IPS-20b (cell line): ENCODE results near the gene REM2.

Experiments used
- H3K27ac ChIP-seq: one replicate; pipeline ENCODE4 v1.5.1; 2013; ENCODE audit warnings: low read length
- H3K27me3 ChIP-seq: 2 replicates; pipeline ENCODE4 v1.6.1; 2013; ENCODE audit warnings: mild to moderate bottlenecking, low read length, inconsistent platforms; ENCODE audit not compliant: insufficient read depth
- H3K36me3 ChIP-seq: 2 replicates; pipeline ENCODE4 v1.6.1; 2013; ENCODE audit warnings: low read depth, mild to moderate bottlenecking, inconsistent platforms, low read length, moderate library complexity; ENCODE audit not compliant: insufficient read depth
- H3K4me1 ChIP-seq: 2 replicates; pipeline ENCODE4 v1.6.1; 2013; ENCODE audit warnings: mild to moderate bottlenecking, control low read depth, inconsistent platforms, low read length, moderate library complexity; ENCODE audit not compliant: insufficient read depth
- H3K4me3 ChIP-seq: 2 replicates; pipeline ENCODE4 v1.5.1; 2013; ENCODE audit warnings: mild to moderate bottlenecking, low read length, inconsistent platforms
- H3K9ac ChIP-seq: 2 replicates; pipeline ENCODE4 v1.6.1; 2013; ENCODE audit warnings: low read depth, mild to moderate bottlenecking, inconsistent platforms, low read length, moderate library complexity
- H3K9me3 ChIP-seq: 2 replicates; pipeline ENCODE4 v1.6.1; 2013; ENCODE audit warnings: mild to moderate bottlenecking, low read depth, low read length, inconsistent platforms; ENCODE audit not compliant: insufficient read depth

The REM2 gene

DNA sequence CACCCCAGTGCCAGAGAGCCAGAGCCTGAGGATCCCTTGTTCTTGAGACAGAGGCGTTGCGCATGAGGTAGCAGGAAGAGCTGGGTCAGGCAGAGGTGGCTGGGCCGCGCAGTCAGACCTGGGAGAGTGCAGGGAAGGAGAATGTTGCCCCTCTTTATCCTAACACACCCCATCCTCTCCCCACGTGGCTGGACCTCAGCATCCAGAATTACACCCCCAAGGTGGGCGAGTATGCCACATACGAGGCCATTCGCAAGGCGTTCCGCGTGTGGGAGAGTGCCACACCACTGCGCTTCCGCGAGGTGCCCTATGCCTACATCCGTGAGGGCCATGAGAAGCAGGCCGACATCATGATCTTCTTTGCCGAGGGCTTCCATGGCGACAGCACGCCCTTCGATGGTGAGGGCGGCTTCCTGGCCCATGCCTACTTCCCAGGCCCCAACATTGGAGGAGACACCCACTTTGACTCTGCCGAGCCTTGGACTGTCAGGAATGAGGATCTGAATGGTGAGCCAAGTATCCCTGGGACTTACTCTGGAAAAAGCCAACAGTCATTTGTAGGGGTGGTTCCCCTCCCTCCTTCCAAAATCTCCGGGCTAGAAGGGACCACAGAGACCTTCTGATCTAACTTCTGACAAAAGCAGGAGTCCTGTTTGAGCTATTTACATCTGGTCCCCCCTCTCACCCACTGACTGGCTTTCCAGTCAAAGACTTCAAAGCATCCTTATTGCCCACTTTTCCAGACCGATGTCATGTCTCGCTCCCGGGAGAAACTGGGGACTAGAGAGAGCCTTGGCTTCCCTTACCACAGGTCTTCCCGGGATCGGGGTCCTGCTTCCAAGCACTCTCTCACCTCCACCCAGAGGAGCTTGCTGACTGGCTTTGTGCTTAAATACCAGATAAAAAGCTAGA, 40.6 kb upstream of the REM2 start:
- Histone ChIP-seq H3K36me3 (peaks cover 44% of the 10 kb centered on the region), H3K27ac (no peak overlapping the region), H3K27me3 (peaks cover 7% of the 10 kb centered on the region; the same call in 1 of the 2 replicates), H3K4me1 (peaks cover 14% of the 10 kb centered on the region; the same call in 1 of the 2 replicates), H3K4me3 (no peak overlapping the region), H3K9ac (no peak overlapping the region), H3K9me3 (no peaks in the 10 kb centered on the region)

DNA sequence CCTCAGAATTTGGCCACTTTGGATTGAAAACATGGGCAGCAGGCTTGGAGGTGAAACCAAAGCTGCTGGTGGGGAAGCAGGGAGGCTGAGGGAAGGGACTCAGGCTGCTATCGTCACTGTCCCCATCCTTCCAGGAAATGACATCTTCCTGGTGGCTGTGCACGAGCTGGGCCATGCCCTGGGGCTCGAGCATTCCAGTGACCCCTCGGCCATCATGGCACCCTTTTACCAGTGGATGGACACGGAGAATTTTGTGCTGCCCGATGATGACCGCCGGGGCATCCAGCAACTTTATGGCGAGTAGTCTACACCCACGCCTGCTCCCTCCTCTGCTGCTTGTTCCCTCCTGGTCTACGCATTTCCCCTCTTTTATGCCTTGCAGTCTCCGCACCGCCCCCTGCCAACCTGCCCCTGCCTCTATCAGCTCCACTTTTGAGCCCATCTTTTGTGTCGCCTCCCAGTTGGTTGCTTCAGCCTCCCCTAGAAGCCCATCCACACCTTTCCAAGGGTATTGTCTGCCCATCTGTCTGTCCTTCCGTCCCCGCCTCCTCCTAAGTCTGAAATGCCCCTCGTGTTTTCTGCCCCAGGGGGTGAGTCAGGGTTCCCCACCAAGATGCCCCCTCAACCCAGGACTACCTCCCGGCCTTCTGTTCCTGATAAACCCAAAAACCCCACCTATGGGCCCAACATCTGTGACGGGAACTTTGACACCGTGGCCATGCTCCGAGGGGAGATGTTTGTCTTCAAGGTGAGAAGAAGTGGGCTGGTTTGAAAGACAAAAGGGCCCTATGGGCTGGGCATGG, 39.7 kb upstream of the REM2 start:
- H3K9me3 ChIP-seq: no peaks in the 10 kb centered on the region
- no peak overlapping the region for H3K9ac ChIP-seq
- H3K4me1 ChIP-seq: peaks cover 19% of the 10 kb centered on the region; the same call in 1 of the 2 replicates
- H3K36me3 ChIP-seq: peaks cover 44% of the 10 kb centered on the region
- H3K4me3 ChIP-seq: no peak overlapping the region
- no peak overlapping the region for H3K27ac ChIP-seq
- no peaks in the 10 kb centered on the region; the same call in 1 of the 2 replicates for H3K27me3 ChIP-seq

DNA sequence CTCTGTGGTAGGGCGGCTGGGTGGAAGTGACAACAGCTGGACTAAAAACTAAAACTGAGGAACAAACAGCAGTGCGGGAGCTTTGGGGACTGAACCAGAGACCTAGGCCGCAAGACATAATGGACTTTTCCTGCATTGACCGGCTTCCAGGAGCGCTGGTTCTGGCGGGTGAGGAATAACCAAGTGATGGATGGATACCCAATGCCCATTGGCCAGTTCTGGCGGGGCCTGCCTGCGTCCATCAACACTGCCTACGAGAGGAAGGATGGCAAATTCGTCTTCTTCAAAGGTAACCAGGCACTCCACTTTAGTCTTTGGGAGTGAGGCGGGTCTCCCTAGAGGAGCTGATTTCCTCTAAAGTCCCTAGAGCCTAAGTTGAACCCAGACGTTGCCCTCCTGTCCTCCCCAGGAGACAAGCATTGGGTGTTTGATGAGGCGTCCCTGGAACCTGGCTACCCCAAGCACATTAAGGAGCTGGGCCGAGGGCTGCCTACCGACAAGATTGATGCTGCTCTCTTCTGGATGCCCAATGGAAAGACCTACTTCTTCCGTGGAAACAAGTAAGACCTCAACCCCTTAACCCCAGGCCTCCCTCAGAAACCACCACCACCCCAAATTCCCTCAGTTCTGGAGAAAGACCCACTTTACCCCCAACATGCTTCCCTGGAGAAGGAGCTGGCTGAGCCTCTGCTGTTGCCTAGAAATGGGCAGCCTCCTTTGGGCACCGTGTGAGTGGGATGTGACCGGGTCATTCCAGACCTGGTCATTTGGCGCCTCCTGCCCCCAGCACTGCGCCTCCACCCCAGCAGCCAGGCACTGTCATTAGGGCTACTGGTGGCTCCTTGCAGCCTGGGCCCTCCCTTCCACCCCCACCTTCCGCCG, 38.6 kb upstream of the REM2 start:
- Histone ChIP-seq H3K9me3 (no peaks in the 10 kb centered on the region), H3K9ac (no peak overlapping the region), H3K27ac (no peak overlapping the region), H3K36me3 (peaks cover 44% of the 10 kb centered on the region), H3K4me3 (no peak overlapping the region), H3K4me1 (peaks cover 16% of the 10 kb centered on the region; the same call in 1 of the 2 replicates), H3K27me3 (no peaks in the 10 kb centered on the region)

DNA sequence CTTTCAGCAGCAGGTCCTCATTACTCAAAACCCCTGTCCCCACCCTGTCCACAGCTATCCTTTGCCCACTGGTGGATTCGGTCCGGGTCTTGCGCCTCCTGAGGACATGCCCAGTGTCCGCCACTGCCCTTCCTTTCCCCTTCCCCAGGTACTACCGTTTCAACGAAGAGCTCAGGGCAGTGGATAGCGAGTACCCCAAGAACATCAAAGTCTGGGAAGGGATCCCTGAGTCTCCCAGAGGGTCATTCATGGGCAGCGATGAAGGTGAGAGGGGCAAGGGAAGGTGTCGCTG, 38.0 kb upstream of the REM2 start:
- Histone ChIP-seq H3K4me1 (peaks cover 15% of the 10 kb centered on the region; the same call in 1 of the 2 replicates), H3K27ac (no peak overlapping the region), H3K36me3 (peaks cover 44% of the 10 kb centered on the region), H3K27me3 (no peaks in the 10 kb centered on the region), H3K4me3 (no peak overlapping the region), H3K9me3 (no peaks in the 10 kb centered on the region), H3K9ac (no peak overlapping the region)

DNA sequence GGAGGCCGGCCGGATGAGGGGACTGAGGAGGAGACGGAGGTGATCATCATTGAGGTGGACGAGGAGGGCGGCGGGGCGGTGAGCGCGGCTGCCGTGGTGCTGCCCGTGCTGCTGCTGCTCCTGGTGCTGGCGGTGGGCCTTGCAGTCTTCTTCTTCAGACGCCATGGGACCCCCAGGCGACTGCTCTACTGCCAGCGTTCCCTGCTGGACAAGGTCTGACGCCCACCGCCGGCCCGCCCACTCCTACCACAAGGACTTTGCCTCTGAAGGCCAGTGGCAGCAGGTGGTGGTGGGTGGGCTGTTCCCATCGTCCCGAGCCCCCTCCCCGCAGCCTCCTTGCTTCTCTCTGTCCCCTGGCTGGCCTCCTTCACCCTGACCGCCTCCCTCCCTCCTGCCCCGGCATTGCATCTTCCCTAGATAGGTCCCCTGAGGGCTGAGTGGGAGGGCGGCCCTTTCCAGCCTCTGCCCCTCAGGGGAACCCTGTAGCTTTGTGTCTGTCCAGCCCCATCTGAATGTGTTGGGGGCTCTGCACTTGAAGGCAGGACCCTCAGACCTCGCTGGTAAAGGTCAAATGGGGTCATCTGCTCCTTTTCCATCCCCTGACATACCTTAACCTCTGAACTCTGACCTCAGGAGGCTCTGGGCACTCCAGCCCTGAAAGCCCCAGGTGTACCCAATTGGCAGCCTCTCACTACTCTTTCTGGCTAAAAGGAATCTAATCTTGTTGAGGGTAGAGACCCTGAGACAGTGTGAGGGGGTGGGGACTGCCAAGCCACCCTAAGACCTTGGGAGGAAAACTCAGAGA, 37.0 kb upstream of the REM2 start:
- no peaks in the 10 kb centered on the region for H3K27me3 ChIP-seq
- H3K4me3 ChIP-seq: no peak overlapping the region
- H3K9ac ChIP-seq: no peak overlapping the region
- H3K9me3 ChIP-seq: no peaks in the 10 kb centered on the region
- peaks cover 15% of the 10 kb centered on the region; the same call in 1 of the 2 replicates for H3K4me1 ChIP-seq
- peaks cover 44% of the 10 kb centered on the region for H3K36me3 ChIP-seq
- H3K27ac ChIP-seq: no peak overlapping the region

DNA sequence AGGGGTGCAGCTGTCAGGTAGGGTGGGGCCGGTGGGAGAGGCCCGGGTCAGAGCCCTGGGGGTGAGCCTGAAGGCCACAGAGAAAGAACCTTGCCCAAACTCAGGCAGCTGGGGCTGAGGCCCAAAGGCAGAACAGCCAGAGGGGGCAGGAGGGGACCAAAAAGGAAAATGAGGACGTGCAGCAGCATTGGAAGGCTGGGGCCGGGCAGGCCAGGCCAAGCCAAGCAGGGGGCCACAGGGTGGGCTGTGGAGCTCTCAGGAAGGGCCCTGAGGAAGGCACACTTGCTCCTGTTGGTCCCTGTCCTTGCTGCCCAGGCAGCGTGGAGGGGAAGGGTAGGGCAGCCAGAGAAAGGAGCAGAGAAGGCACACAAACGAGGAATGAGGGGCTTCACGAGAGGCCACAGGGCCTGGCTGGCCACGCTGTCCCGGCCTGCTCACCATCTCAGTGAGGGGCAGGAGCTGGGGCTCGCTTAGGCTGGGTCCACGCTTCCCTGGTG, 36.2 kb upstream of the REM2 start:
- no peaks in the 10 kb centered on the region for H3K9me3 ChIP-seq
- no peaks in the 10 kb centered on the region for H3K27me3 ChIP-seq
- no peak overlapping the region for H3K4me3 ChIP-seq
- H3K4me1 ChIP-seq: peaks cover 15% of the 10 kb centered on the region; the same call in 1 of the 2 replicates
- no peak overlapping the region for H3K27ac ChIP-seq
- H3K36me3 ChIP-seq: peaks cover 41% of the 10 kb centered on the region
- no peak overlapping the region for H3K9ac ChIP-seq

DNA sequence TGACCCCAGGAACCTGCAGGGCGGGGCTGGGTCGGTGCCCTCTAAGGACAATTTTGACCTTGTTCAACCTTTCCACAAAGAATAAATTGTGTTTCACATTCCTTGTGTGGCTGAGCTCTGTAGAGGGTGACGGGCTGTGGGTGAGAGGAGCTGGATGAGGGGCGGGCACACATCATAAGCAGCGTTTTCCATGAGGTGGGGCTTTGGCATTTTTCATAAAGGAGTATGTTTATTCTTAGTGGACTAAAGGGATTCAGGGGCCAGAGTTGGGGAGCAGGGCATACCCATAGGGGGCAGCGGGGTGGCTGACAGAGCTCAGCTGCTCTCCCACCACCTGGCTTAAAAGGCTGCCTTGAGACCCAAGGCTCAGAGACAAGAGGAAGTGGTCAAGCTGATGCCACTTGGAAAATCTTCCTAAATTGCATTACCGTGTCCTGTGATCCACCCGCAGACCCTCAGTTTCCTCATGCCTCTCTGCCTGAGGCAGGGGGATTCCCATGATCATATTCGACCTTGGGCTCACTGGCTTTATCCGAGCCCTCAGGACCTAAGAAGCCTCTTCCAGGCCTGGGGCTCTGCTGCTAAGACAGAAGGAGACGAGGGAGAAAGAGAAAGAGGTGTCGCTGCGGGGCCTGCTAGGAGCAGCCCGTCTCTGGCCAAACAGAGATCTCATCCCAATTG, 35.2 kb upstream of the REM2 start:
- H3K27me3 ChIP-seq: no peaks in the 10 kb centered on the region
- H3K9me3 ChIP-seq: no peaks in the 10 kb centered on the region
- H3K36me3 ChIP-seq: peaks cover 31% of the 10 kb centered on the region
- no peak overlapping the region for H3K4me3 ChIP-seq
- peaks cover 15% of the 10 kb centered on the region; the same call in 1 of the 2 replicates for H3K4me1 ChIP-seq
- peak overlapping the region; percentile 51; the same call in 1 of the 2 replicates for H3K9ac ChIP-seq
- H3K27ac ChIP-seq: no peak overlapping the region

DNA sequence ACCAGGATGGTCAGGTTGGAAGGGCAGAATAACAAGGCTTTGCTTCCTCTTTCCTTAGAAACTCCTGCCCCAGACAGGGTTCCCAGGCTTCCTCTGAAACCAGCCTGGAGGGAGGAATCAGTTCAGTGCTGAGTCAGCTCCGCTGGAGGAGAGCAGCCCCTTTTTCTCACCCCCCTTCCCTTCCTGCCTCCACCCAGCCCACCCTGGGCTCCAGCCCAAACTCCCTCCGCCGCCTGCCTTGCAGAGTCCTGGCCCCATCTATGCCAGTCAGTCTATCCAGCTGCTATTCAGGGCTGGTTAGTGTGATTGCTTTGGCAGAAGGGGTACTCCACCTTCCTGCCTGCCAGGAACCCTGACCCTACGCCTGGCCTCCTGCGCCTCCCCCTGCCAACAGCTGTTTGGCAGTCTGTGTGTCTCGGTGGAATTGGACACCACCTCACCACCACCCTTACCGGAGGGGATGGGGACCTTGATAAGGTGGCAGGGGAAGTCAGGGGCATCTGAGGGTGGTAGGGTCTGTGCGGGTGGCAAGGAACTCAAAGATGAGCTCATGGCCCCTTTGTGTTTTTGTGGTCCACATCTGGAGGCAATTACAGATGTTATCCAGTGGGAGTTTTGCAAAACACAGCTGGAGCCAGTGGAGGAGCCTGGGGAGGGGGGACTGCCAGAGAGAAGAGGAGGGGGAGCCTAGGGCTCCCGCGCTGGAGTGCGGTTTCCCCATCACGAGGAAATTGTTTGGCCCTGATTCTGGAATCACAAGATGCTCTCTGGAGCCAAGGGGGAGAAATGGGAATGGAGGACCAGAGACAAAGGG, 34.5 kb upstream of the REM2 start:
- Histone ChIP-seq H3K36me3 (peaks cover 24% of the 10 kb centered on the region), H3K9me3 (no peaks in the 10 kb centered on the region), H3K4me1 (peaks cover 15% of the 10 kb centered on the region; the same call in 1 of the 2 replicates), H3K27me3 (no peaks in the 10 kb centered on the region), H3K9ac (peak overlapping the region; percentile 51; the same call in 1 of the 2 replicates), H3K27ac (no peak overlapping the region), H3K4me3 (no peak overlapping the region)

DNA sequence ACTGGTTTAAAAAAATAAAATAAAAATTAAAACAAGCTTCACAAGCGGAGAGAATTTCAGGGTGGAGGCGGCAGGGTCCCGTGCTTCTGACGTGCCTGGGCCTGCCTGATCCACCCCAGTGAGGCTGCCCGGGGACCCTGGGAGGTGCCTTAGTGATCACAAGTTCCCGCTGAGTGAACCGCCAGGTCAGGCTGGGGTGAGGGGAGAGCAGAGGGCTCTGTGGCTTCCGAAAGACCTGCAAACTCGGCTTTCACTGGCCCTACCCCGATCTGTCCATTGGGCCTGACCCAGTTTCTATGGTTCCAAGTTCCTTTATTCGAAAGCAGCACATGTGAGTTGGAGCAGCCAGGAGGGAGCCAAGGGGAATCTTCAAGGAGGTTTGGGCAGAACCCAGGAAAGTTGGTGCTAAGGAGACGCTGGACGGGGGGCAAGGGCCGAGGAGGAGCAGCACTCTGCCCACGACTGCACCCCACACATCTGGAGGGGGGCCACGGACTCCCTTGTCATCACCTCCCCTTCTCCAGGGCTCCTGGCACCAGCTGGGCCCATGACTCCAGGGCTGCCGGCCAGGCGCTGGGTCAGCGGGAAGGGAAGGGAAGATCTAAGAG, 33.7 kb upstream of the REM2 start:
- Histone ChIP-seq H3K9ac (no peak overlapping the region), H3K9me3 (no peaks in the 10 kb centered on the region), H3K36me3 (peaks cover 18% of the 10 kb centered on the region), H3K4me1 (peaks cover 15% of the 10 kb centered on the region; the same call in 1 of the 2 replicates), H3K27me3 (no peaks in the 10 kb centered on the region), H3K27ac (no peak overlapping the region), H3K4me3 (no peak overlapping the region)
